Activated CD4-positive, alpha-beta T cell treated with anti-CD3 and anti-CD28 coated beads for 4 hours (primary cell): Measurements from ENCODE around the gene SETD6.

Source experiments
- DNase-seq, 2 donors: peaks; one replicate each; pipeline ENCODE4 v3.0.0-alpha.2; 2020

SETD6 gene

DNA sequence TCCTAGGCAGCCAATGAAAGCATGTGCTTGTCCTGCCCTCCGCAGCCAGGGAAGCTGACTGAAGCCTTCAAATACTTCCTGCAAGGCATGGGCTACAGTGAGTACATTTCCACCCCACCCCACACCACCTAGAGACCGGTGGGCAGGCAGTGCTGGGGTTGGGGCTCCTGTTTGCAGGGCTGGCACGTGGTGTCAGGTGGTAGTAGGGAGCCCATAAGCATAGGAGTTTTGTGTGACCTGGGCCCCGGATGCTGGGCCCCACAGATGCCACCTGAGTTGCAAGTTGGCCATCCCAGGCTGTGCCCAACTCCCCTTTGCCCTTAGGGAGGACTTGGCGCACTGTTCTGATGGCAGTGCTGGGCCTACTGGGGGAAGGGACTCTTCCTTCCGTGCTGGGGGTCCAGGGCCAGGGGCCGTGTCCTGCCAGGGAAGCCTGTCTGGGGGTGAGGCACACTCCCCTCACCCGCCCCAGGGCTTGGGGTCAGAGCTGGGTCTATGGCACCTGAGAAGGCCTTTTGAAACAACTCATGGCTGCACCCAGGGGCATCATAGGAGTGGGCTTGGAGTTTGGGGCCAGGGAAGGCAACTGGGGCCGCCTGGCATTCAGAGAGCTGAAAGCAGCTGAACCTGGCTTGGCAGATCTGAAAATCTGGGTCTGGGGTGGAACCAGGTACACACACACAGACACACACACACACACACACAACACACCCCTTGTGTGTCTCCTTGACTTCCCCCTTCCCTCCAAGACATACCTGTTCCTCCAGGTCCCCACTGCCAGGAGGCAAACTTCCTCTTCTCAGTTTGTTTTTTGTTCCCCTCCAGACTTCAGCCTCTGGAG, 5.8 kb upstream of the SETD6 start:
- DNase-seq = no peak

DNA sequence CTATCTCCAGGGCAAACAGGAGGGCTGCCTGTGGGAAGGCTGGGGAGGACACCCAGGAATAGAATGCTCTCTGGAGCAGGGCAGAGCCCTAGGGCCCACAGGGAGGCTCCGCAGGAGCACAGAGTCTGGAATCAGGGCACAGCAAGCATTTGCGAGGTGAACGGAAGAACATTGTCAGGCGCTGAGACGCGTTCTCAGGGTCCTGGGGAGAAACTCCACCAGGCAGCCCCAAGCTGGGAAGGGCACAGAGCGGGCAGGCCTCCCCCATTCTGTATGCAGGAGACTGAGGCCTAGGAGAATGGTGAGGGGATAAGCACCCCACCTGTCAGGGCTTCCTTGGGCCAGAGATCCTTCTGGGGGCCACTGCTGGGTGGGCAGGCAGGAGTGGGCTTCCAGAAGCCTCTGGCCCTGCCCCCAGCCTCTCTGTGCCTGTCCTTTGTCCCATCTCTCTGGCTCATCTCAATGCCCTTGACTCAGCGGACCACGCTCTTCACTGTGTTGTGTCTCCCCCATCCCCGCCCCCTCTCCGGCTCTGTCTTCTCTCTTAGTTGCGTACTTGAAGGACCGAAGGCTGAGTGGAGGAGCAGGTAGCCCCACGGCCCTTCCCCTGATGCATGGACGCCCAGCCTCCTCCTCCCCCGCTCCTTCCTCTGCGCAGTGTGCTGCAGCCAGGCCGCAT, 5.1 kb upstream of the SETD6 start:
- no peak for DNase-seq

DNA sequence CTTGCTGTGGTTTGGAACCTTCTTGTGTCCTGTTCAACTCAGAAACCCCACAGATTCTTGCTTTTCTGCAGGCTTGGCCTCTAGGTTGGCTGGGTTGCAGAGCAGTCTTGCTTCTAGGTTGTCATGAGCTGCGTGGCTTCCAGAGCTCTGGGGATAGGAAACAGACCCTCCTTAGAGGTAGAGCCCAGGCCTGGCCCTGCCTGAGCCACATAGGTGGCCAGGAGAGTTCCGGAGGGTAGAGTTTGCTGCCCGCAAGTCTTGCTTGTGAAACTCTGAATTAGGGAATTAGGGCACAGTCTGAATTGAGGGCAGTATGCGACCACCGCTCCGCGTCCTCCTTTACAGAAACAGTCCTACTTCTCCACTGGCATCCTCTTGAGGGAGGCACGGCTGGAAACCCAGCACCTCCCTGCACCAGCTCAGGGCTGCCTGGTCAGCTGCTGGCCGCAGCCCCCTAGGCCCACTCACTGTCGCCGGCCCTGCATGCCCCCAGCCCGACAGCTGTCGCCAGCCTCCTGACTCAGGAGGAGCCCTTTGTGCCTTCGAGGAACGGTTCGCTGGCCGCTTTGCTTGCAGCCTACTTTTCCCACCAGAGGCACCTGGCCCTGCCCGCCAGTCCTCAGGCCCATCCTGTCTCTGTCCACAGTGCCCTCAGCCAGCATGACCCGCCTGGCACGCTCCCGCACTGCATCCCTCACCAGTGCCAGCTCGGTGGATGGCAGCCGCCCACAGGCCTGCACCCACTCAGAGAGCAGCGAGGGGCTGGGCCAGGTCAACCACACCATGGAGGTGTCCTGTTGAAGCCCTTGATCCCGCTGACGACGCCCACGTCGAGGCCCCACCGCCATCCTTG, 4.3 kb upstream of the SETD6 start:
- no peak for DNase-seq

DNA sequence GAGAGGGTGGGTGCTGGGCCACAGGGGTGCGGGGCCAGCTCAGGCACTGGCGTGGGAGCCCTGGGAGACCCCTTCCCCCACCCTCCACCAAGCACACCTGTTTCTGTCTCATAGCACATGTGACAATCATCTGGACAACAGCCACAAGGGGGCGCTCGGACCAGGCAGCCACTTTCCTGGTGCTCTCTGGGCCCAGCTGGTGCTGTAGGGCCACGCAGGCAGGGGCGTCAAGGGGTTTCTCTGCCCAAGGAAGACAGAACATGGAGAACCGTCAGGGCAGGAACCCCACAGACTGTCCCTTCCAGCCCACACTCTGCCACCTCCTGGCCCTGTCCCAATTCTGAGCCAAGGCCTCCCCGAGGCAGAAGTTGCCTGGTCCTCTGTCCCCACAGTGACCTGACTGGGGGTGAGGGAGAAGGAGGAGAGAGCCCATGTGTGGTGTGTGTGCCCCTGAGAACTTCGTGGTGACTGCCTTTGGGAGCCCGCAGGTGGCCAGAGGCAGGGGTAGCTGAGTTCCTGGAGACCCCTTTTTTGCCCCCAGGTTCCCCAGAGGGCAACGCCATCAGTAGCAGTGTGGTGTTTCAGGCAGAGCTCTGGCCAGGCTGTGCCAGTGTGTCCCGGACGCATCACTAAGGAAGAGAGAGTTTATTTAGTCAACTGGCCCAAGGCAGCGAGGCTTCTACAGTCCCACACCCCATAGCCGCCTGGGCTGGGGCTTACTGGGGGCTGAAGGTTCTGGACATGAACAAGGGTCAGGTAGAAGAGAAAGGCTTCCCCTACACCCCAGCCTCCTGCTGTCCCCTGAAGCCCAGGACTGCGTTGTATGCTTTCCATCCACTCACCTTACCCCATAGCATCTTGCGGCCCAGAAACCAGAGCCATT, 3.1 kb upstream of the SETD6 start:
- peak; percentile 84 to 87 for DNase-seq

DNA sequence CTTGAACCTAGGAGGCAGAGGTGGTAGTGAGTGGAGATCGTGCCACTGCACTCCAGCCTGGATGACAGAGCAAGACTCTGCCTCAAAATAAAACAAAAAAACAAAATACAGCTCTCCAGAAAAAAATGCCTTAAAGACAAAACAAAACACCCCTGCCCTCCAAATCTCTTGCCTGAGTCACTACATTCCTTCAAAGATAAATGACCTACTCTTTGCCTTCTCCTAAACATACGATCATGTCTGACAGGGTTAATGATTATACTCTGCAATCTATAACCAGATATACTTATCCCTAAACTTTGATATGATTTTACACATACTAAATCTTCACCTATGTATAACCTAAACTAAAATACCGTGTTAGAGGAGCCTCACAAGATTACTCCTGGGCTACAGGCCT, 1.4 kb upstream of the SETD6 start:
- DNase-seq = no peak

DNA sequence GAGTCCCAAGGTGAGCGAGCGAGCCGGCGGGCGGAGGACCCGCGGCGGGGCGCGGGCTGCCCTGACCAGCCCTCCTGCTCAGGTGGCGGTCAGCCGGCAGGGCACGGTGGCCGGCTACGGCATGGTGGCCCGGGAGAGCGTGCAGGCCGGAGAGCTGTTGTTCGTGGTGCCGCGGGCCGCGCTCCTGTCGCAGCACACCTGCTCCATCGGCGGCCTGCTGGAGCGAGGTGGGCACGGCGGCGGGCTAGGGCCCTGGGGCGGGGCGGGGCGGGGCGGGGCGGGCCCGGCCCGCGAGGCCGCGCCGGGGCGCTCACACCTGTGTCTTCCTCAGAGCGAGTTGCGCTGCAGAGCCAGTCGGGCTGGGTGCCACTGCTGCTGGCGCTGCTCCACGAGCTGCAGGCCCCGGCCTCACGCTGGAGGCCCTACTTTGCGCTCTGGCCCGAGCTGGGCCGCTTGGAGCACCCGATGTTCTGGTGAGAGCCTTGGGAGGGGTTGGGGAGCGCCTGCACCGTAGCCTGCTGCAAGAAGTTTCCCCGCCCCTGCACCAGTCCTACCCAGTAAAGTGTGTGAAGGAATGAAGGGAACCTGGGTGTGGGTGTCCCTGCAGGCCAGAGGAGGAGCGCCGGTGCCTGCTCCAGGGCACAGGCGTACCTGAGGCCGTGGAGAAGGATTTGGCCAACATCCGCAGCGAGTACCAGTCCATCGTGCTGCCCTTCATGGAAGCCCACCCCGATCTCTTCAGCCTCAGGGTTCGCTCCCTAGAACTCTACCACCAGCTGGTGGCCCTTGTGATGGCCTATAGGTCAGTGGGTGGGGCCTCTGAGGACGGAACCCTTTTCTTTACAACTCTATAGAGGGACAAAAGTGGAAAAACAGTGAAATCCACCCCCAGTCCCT, 802 bp downstream of the SETD6 start:
- peak; percentile 32 to 48 for DNase-seq

DNA sequence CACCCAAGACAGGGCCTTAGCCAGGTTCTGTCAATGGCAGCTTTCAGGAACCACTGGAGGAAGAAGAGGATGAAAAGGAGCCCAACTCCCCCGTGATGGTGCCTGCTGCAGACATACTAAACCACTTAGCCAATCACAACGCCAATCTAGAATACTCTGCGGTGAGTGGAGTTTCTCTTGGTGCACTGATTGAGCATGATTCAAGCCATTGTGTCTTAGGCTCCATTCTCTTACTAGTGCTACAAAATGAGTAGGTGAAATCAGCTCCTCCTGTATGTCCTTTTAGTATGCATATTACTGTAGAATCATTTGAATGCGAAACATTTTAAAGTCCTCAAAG, 1.4 kb downstream of the SETD6 start:
- no peak for DNase-seq

DNA sequence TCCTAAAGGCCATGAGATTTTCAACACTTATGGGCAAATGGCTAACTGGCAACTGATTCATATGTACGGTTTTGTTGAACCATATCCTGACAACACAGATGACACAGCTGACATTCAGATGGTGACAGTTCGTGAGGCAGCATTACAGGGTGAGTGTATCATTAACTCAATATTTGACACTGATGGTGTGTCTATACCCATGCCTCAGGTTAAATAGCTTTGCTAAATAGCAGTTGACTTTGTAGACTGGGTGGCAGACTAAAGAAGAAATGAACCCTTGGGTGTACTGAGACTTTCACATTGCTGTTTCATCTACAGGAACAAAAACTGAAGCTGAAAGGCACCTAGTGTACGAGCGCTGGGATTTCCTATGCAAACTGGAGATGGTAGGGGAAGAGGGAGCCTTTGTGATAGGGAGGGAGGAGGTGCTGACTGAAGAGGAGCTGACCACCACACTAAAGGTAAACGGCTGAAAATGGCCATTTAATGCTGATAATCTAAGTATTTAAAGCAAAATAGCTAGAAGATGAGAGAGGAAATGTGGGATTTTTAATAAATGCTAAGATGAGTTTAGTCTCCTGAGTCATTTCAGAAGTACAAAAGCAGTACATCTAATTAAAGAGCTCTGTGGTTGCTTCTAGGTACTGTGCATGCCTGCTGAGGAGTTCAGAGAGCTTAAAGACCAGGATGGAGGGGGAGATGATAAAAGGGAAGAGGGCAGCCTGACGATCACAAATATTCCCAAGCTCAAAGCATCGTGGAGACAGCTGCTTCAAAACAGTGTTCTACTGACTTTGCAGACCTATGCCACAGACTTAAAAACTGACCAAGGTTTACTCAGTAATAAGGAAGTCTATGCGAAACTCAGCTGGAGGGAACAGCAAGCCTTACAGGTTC, 3.0 kb downstream of the SETD6 start:
- no peak for DNase-seq

DNA sequence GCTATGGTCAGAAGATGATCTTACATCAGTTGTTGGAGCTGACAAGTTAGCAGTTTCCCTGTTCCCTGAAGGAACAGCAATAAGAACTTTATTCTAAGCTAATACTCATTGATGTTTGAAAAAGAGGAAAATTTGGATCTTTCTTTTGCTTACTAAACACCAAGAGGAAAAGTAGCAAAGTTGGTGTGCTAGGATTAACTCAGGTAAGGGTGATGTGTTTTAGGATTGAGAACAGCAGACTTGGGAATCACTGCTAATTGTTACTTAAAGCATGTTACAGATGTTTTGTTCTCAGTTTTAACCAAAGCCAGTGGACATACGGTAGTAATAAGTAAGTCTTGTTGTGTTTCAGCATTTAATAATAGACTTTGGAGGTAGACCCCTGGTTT, 3.7 kb downstream of the SETD6 start:
- no peak for DNase-seq

DNA sequence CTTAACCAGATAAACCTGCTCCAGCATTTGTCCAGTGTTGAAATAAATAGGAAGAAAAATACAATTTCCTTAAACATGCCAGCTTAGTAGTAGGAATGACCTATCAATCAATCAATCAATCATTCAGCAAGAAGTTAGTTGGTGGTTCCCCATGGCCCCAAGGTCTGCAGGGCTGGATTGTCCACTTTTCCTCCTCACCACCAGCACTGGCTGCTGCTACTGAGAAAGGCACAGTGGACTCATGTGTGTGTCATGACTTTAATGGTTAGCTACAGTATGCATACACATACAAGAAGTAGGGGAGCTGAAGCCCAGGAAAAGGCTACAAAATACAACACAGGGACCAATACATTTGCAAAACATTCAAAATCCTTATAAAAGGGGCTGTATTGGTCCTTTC, 4.4 kb downstream of the SETD6 start:
- DNase-seq = no peak

DNA sequence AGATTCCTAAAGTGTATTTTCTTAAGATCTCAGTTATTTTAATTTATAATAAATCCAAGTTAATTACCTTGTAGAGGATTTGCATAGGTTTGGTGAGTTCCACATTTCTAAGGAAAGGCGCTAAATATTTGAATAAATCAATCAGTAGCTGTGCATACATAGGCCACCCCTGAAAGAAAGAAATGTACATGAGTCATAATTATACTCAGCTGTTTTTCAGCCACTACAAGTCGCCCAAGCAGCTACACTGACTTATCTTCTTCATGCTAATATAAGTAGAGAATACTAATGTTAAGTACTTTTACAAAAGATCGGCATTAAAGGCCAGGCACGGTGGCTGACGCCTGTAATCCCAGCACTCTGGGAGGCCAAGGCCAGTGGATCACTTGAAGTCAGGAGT, 14.9 kb downstream of the SETD6 start:
- no peak for DNase-seq

DNA sequence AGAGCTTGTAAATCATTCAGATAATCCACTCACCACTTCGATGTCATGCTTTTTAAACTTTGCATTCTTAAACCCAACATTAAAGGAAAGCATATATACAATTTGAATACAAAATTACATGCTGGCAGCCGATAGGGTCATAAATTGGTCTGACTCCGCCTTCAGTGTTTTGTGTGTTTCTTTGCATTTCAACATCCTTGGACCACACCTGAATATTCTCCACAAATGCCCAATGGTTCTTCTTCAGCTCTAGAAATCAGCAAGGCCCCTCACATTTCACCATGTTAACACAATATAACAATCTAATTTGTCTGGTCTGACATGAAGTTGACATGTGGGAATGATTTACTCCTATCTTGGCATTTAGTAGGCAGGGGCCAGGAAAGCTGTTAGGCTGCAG, 17.1 kb downstream of the SETD6 start:
- DNase-seq = no peak

DNA sequence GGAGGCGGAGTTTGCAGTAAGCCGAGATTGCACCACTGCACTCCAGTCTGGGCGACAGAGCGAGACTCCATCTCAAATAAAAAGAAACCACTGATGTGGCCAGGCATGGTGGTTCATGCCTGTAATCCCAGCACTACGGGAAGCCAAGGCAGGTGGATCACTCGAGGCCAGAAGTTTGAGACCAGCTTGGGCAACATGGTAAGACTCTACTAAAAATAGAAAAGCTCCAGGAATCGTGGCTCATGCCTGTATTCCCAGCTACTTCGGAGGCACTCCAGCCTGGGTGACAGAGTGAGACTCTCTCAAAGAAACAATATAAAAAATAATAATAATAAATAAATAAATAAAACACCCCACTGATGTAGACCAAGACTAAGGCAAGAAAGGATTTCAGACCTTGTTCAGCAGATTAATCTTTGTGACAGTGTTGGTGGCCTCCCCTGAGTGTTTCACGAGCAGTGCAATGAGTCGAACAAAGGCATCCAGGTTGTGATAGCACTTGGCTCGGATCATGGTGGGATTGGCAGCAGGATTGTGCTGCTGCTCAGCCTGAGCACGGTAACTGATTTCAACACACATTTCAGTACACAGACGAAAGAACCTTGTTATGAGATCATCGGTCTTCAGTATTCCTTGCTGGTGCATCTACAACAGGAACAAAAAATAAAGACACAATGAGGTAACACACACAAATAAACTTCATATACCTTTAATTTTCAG, 18.6 kb downstream of the SETD6 start:
- DNase-seq = no peak

DNA sequence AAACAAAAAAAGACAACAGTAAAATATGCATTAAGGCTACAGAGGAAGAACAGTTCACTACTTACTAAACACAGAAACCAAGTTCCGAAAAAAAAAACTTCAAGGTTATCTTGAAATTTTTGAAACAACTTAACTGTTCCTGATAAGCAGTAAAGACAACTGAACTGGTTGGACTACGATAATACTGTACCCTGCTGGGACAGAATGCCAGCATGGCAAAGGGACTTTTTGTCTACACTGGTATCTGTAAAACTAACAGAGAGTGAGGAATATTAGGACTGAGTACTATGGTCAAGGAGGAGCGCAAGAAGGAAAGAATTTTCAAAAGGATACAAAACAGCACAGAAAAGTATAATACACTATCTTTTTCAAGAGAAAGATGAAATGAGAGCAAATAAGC, 19.8 kb downstream of the SETD6 start:
- DNase-seq = no peak

DNA sequence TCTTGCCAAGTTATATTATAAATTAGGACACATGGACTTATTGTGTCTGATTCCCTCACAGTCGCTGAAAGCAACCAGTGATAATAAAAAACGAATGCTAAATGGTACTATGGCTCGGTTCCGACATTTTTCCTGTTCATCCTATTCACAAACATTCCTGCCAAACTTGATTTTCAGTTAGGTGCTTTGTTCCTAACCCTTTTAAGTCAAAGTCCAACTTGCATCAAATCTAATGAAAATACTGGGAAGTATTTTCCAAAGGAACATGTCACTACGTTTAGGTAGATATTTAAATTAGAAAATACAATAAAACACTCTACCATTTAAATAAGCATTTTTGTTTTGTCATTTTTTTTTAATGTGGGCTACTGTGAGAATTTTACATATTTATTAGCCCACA, 21.0 kb downstream of the SETD6 start:
- no peak for DNase-seq

DNA sequence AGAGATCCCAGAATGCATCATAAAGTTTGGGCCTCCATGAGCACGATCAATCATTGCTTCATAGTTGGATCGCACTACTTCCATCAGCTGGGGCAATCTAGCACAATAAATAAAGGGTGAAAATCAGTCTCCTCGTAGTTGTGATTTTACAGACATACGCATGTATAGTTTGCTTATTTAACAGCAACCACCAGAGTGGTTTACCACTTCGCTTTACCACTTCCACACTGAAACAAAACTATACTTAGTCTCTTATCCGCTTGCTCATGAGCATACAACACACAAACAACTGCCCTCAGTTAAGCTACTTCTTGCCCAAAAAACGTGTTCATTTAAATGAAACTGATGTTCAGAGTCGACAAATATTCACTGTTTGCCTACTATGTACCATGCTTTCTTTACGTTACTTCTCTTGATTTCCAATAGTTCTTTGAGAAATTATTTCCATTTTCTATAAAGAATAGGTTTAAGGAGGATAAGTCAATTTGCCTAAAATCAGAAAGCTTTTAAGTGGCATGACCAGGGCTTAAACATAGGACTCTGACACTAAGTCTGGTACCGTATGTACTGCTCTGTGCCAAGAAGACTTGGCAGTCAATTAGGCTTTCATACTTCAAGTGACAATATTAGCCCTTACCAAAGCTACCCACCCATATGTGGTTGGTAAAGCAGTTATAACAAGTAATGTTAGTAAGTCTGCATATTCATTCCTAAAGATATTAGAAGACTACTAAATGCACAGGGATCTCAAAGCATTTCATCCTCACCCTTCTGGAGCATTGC, 22.0 kb downstream of the SETD6 start:
- DNase-seq = no peak

DNA sequence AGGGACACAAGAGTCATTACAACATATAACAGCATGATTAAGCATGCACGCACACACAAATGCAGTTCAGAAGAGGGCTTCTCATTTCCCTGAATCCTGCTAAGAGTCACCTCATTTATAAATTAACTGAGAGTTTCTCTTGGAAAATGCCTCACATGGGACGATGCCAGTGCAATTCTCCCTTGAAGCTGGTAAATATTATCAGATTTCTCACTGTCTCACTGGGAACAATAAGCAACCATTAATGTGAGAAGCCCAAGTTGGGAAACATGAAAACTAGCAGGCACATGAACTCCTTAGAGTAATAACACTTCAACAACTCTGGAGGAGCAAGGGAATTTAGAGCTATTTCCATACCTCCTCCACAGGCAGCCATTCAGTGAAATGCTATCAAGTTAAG, 26.4 kb downstream of the SETD6 start:
- DNase-seq = no peak

DNA sequence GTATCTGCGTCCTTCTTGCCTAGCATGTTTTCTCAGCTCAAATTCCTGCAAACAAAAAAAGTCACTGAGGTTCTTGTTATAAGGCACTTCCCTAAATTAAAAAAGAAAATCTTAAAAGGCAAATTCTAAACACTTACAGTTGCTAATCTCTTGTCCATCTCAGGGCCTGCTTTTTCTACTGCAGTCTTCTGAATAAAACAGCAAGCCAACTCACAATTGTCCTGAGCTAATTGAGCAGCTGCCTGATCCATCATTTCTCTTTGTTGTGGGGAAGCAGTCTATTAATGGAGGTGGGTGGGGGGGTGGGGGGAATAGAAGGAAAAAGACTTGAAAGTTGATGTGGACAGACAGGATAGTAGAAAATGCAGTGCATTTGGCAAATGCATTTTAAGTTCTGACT, 27.0 kb downstream of the SETD6 start:
- no peak for DNase-seq

DNA sequence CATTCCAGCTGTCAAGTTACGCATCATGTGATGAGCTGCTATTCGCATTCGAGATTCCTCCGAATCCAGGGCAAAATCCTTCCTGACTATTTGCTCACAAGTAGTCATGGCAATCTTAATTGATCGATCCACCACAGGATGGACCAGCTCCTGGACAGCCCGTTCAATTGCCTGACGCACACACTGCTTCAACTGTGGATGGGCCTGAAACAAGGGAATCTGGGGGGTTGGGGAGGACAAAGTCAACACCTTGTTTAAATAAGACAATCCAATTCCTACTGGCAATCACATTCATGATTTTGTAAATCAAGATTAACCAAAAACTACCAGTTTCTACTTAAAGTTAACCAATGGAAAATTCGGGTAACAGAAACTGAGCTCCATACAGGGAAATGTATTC, 28.4 kb downstream of the SETD6 start:
- DNase-seq = no peak
